Hippocampal formation (tissue), 2 donors: ENCODE measurements around the gene TEX12.
"Not testable (repeated sequence)": the region's sequence is repeated elsewhere in the genome, so short reads cannot be mapped to it uniquely, and the experiment has no call there.

Experiments used
- DNase-seq, 2 donors: peaks; one replicate each; lab custom pipeline; 2025; lab: John Stamatoyannopoulos, UW

Gene TEX12

DNA sequence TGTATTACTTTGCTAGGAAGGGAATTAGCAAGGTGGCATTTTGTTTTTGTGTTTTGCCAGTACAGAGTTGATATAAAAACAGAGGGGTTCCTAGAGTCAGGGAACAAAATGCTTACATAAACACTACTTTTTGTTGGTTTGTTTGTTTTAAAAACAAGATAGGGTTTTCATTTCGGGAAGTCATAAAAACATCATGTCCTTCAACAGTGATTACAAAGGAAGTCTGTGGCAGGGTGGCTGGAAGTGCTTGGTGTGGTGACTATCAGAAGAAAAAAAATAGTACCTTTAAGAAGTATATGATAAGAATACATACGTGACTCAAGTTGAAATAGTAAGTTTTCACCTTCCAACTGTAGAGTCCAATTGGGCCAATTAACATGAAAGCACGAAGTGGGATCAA, 2.1 kb upstream of the TEX12 start:
- DNase-seq: no peak

DNA sequence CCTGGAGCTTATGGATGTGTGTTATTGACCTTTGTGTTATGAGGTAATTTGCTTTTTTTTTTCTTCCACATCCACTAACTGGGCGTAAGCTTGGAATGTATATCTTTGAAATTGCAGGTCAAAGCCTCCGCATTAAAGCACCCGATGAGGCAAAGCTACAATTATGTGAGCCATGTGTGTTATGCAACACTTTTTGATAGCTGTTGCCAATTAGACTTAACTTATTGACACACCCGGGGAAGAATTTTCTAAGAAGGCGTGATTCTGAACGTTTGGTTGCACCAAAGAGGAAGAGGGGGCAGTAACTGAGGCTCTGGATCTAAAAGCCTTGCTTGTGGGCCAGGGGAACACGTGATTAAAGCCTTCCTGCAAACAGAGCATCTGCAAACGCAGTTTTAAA, 610 bp upstream of the TEX12 start:
- DNase-seq: no peak

DNA sequence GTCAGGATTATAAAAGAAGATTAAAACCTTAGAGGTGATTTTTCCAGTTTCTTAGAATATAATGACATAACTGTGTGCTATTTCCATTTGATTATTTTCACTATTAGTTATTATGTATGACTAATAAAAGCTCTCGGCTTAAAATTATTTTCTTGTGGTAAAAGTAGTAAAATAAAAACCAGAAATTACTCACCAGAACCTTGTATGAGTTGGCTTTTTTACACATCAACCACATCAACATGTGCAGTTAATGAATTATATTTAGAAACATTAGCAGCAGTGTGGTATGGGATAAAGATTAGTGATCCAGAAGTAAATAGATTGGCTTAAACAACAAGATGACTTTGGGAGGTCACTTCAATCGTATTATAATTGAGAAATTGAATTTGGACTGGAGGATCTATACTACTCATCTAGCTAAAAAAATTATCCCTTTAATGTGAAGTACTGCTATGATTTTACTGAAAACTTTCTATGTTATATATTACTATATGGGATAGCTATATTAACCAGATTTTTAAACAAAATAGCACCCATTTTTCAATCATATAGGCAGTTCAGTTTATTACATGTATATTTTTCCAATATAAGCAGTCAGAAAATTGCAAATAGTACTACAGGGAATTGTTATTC, 5.3 kb downstream of the TEX12 start:
- no peak for DNase-seq

GRCh38 chr11:112173152-112173551, 6.0 kb downstream of the TEX12 start:
- DNase-seq: no peak

- peak; percentile 58 to 88 for DNase-seq
Observed at GRCh38 chr11:112174789-112175598, 7.8 kb downstream of the TEX12 start, which contains the start of gene BCO2. Gene BCO2, plus strand, starts transcription at chr11:112175512. Its CDS starts 90 bp downstream, at chr11:112175602.

DNA sequence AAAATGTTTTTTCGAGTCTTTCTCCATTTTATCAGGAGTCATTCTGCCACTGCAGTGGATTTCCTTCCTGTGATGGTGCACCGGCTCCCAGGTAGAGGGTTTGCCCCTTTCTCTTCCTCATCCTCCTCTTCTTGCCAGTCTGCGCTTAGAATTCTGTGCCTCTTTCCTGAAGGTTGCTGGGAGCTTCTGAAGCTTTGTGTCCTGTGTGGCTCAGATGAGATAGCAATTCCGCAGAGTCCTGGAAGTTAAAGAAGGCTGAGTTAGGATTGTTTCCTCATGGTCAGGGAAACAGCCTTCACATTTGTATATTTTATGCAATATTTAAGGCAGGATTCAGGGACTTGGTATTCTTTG, 8.4 kb downstream of the TEX12 start:
- DNase-seq: peak in 1 of 2 donors; percentile 68

- no peak for DNase-seq
Observed at GRCh38 chr11:112176077-112176476, 8.9 kb downstream of the TEX12 start.

GRCh38 chr11:112177589-112177988, 10.4 kb downstream of the TEX12 start:
- DNase-seq: no peak

DNA sequence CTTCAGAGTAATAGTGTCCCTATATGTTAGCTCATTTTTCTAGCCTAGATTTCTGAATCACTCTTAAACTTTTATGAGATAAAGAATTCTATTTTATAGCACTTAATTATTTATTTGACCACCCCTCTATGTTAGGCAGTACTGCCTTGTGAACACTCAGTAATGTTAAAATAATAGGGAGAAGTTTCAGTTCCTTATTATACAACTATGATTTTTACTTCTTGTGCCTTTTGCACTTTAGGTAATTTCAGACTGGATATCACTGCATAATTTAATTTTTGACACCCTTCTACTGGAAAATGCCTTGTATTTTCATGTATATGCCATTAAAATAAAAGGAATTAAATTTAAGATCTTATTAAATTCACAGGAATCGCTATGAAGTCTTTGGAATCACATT, 11.3 kb downstream of the TEX12 start:
- no peak for DNase-seq

DNA sequence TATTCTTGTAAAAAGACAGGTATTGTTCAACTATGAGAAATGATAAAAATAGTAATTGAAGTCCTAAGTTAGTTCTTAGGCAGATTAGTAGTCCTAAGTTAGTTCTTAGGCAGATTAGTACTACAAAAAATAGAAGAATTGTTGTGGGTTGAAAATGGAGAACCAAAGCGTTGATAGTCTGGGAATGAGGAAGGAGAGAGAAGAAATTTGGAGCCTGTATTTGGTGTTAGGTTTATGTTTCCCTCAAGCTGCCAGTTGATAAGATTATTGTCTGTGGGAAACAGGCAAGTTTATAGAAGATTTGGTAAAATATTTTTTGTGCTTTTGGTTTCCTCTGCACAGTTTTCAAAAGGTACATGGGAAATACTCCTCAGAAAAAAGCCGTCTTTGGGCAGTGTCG, 11.8 kb downstream of the TEX12 start:
- DNase-seq: no peak

- peak; percentile 5 to 41 for DNase-seq
Observed at GRCh38 chr11:112179601-112180000, 12.4 kb downstream of the TEX12 start.

DNA sequence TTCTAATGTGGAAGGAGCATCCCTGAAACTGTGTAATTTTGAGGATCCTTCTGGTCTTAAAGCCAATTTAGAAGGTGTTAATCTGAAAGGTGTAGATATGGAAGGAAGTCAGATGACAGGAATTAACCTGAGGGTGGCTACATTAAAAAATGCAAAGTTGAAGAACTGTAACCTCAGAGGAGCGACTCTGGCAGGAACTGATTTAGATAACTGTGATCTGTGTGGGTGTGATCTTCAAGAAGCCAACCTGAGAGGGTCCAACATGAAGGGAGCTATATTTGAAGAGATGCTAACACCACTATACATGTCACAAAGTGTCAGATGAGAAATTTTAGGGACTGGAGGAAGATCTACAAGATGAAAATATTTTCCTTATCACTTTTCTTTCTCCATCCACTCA, 15.7 kb downstream of the TEX12 start:
- no peak for DNase-seq

DNA sequence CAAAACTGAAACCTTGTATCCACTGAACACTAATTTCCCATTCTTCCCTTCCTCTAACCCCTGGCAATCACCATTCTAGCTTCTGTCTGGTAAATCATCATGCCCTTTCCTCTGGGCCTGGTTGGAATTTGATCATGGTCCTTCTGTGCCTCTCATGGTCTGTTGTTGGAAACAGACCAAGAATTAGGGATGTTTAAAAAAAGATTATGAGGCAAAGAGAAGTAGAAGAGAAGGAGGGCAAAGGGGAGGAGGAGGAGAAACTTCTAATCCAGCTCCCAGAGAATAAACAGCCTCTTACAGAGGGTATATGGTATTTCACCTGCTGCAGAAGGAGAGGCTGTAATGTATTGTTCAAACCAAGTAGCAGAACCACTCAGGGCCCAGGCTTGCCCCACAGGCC, 18.7 kb downstream of the TEX12 start:
- DNase-seq: no peak

GRCh38 chr11:112186304-112186703, 19.1 kb downstream of the TEX12 start:
- no peak for DNase-seq

DNA sequence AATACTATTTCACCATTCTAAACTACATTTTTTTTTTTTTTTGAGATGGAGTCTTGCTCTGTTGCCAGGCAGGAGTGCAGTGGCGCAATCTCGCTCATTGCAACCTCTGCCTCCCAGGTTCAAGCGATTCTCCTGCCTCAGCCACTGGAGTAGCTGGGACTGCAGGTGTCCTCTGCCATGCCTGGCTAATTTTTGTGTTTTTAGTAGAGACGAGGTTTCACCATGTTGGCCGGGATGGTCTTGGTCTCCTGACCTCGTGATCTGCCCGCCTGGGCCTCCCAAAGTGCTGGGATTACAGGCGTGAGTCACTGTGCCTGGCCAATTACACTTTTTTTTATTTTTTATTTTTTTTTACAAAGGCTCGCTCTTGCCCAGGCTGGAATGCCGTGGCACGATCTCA, 27.9 kb downstream of the TEX12 start:
- not testable (repeated sequence) for DNase-seq

GRCh38 chr11:112195951-112196351, 28.8 kb downstream of the TEX12 start:
- DNase-seq: no peak

DNA sequence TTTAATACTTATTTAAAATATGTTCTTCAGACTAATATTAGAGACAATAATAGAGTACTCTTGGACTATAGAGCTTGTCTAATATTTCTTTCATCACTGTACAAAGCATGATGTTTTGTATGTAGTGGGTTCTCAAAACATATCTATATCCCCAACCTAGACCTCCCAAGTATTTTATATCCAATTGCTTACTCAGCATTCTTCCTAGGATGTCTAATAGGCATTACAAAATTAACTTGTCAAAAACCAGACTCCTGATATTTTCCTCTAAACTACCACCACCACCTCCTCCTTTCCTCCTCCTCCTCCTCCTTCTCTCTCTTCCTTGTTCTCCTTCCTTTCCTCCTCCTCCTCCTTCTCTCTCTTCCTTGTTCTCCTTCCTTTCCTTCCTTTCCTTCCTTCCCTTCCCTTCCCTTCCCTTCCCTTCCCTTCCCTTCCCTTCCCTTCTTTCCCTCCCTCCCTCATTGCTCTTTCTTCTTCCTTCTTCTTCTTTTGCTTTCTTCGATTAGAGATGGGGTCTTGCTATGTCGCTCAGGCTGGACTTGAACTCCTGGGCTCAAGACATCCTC, 29.4 kb downstream of the TEX12 start:
- DNase-seq: no peak

- DNase-seq: not testable (repeated sequence)
Observed at GRCh38 chr11:112199101-112199500, 31.9 kb downstream of the TEX12 start.

DNA sequence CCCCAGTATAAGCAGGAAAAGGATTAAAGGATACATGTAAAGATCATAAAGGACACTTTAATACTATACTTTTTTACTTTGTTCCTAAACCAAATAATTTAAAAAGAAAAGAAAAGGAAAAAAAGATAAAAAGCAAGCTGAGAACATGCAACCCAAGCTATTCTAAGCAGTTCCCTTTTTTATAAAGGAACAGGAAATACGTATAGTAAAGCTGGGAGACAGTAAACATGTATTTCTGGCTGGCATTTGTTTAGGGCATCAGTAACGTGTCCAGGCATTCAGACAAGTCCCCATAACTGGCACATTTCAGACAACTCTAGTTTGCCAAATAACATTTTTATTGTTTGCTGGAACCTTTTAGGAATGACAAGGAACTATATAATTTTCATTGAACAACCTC, 33.1 kb downstream of the TEX12 start:
- no peak for DNase-seq

DNA sequence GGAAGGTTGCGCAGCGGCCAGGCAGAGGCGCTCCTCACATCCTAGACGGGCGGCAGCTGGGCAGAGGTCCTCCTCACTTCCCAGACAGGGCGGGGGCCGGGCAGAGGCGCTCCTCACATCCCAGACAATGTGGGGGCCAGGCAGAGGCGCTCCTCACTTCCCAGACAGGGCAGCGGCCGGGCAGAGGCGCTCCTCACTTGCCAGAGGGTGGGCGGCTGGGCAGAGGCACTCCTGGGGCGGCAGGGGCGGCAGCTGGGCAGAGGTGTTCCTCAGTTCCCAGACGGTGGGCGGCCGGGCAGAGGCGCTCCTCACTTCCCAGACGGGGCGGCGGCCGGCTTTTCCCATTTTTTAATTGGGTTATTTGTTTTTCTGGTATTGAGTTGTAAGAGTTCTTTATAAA, 38.9 kb downstream of the TEX12 start:
- no peak for DNase-seq

DNA sequence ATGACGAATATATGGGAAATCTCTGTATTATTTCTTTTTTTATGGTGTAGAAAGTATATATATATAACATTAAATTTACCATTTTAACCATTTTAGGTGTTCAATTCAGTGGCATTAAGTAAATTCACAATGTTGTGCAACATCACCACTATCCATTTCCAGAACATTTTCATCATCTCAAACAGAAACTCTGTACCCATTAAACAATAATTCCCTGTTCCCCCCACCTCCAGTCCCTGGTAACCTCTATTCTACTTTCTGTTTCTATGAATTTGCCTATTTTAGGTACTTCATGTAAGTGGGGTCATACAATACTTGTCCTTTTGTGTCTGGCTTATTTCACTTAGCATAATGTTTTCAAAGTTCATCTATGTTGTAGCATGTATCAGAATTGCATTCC, 43.7 kb downstream of the TEX12 start:
- no peak for DNase-seq

DNA sequence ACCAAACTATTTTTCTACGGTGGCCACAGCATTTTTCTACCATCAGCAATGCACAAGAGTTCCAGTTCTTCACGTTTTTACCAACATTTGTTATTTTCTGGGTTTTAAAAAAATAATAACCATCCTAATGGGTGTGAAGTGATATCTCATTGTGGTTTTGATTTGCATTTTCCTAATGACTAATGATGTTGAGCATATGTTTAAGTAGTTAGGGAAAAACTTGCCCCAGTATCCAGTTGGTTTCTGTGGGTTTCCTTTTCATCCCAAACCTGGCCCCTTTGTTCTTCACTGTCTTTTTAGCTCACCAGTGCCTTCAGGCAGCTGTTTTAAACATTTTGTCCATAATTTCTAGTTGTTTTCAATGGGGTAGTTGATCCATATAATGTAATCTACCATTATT, 44.4 kb downstream of the TEX12 start:
- no peak for DNase-seq

GRCh38 chr11:112212290-112212689, 45.1 kb downstream of the TEX12 start:
- DNase-seq: no peak
